C4-2B (cell line): Measurements from ENCODE around the gene MAGI3.

Experiments
- H3K27ac ChIP-seq: fragments of 450-650 bp; 2 replicates; pipeline ENCODE4 v1.5.1; 2017
- CTCF ChIP-seq: fragments of 450-650 bp; conservative IDR thresholded peaks from 2 replicates; pipeline ENCODE4 v1.5.1; 2017; ENCODE audit warnings: mild to moderate bottlenecking
- ZFX ChIP-seq: fragments of 450-650 bp; IDR thresholded peaks from 2 replicates; pipeline ENCODE4 v1.6.1; 2017

The MAGI3 gene

GRCh38 chr1:113373644-113374043 lies 16.7 kb upstream of the MAGI3 start:
- no peak overlapping the region for H3K27ac ChIP-seq
- TF ChIP-seq ZFX (no peak), CTCF (no peak)

DNA sequence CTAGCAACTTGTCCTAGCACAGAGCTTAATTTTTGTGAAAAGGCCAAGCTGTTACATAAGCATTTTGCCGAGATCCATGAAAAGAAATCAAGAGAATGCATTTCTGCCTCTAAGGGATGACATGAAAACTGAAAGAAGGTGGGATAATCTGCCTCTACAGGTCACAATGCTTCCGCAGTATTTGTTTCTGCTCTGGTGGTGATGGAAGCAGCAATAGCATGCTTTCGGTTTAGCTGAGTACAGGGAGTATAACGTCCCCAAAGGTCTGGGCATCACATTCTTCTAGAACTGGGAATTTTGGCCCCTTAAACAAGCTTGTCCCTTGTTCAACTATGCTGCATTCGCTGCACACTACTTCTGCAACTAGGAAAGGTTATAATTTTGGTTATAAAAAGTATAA lies 14.4 kb upstream of the MAGI3 start:
- H3K27ac ChIP-seq: no peak overlapping the region
- TF ChIP-seq CTCF: no peak
- no peak for TF ChIP-seq ZFX

DNA sequence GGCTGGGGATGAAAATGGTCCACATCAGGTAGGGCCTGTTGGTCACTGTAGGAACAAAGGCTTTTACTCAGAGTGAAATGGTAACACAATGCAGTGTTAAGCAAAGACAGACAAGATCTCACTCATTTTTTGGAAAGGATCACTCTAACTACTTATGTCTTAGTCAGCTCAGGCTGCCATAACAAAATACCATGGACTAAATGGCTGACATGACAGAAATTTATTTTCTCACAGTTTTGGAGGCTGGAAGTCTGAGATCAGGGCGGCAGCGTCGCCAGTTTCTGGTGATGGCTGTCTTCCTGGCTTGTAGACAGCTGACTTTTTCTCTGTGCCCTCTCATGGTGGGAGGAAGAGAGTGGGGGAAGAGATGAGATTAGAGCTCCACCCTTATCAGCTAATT lies 10.2 kb upstream of the MAGI3 start:
- H3K27ac ChIP-seq: no peak overlapping the region

DNA sequence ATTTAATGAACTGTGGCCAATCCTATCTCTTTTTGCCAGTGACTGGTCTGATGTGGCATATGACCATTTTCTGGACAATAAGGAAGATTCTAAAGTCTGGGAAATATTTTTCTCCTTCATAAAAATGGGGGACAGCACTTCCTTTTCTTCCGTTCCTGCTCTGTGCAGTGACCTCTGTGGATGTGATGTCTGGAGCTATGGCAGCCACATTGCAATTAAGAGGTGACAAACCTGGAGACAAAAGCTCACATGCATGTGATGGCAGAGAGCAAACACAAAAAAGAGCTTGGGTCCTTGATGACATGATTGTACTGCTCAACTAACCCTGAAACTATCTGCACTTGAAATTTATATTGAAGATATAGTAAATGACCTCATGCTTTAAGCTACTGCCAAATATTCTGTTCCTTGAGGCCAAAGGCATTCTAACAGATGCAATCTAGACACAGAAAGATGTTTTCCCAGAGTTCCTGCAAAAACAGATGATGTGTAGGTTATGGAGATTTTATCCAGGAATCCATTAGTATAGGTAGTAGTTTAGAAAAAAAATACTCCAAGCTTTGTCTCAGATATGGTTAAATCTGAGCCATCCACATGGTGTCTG lies 2.2 kb upstream of the MAGI3 start:
- no peak overlapping the region for H3K27ac ChIP-seq
- no peak for TF ChIP-seq ZFX
- no peak for TF ChIP-seq CTCF

More for the DNA sequence above, 10.2 kb upstream of the MAGI3 start:
- TF ChIP-seq CTCF: no peak
- no peak for TF ChIP-seq ZFX

- TF ChIP-seq ZFX (no peak), CTCF (no peak)
- H3K27ac ChIP-seq: peak overlapping the region; percentile 87; the same call in 1 of the 2 replicates
These were observed 1.5 kb upstream of the MAGI3 start for GRCh38 chr1:113388621-113389358.

- TF ChIP-seq ZFX: no peak
- TF ChIP-seq CTCF: no peak
- H3K27ac ChIP-seq: peak overlapping the region; percentile 87
These were observed 859 bp upstream of the MAGI3 start for GRCh38 chr1:113389359-113389952.

GRCh38 chr1:113390871-113391648 lies 745 bp downstream of the MAGI3 start:
- TF ChIP-seq CTCF (peak; percentile 21), ZFX (peak; percentile 54)
- peak overlapping the region; percentile 87 for H3K27ac ChIP-seq
